Measurements from ENCODE around the gene SPATA16. TPM values are rescaled to one million over a fixed set of nuclear protein-coding genes. Genes with fewer than 3 reads are reported as not detected.

Gene SPATA16
- polyA plus RNA-seq, 1 donor from 2014 or later = not detected

- H3K27ac ChIP-seq (ENCODE audit: low read length) = no peak overlapping the region
- no peaks in the 10 kb centered on the region for H3K36me3 ChIP-seq (ENCODE audit: insufficient read depth, low read length)
- H2AFZ ChIP-seq (ENCODE audit: low read depth, low read length) = no peak overlapping the region
- no peaks in the 10 kb centered on the region for H3K9me2 ChIP-seq (ENCODE audit: insufficient read depth, low read length)
- no peaks in the 10 kb centered on the region for H4K20me1 ChIP-seq (ENCODE audit: insufficient read depth)
- no peak for TF ChIP-seq POLR2AphosphoS5 (IDR thresholded peaks at IDR 0.05)
- TF ChIP-seq EZH2 (IDR thresholded peaks at IDR 0.05; ENCODE audit: borderline replicate concordance, insufficient read depth, low read length, poor library complexity, severe bottlenecking) = no peak
- TF ChIP-seq RAD21 (conservative IDR thresholded peaks at IDR 0.05) = no peak
- no peak for TF ChIP-seq REST (IDR thresholded peaks at IDR 0.05; ENCODE audit: borderline replicate concordance)
- no peak for TF ChIP-seq TAF1 (IDR thresholded peaks at IDR 0.05; ENCODE audit: low read depth)
- TF ChIP-seq MXI1 (conservative IDR thresholded peaks at IDR 0.05; ENCODE audit: poor library complexity, severe bottlenecking) = no peak
- TF ChIP-seq EP300 (conservative IDR thresholded peaks at IDR 0.05; ENCODE audit: poor library complexity, severe bottlenecking) = peak; percentile 38
- no peak for TF ChIP-seq SMC3 (conservative IDR thresholded peaks at IDR 0.05; ENCODE audit: poor library complexity)
- no peaks in the 10 kb centered on the region for H3K27me3 ChIP-seq (ENCODE audit: insufficient read depth, low read depth, low read length)
- H3K4me3 ChIP-seq (ENCODE audit: low read length) = no peak overlapping the region
- no peak overlapping the region for H3K9ac ChIP-seq (ENCODE audit: low read length)
- H3K9me3 ChIP-seq (ENCODE audit: low read length) = no peaks in the 10 kb centered on the region
- no peak overlapping the region for H3K4me2 ChIP-seq (ENCODE audit: low read length)
- no peaks in the 10 kb centered on the region for H3F3A ChIP-seq (ENCODE audit: insufficient read depth, low read length, poor library complexity, severe bottlenecking)
- no peaks in the 10 kb centered on the region for H3K79me2 ChIP-seq (replicated peaks; ENCODE audit: insufficient read depth, low read length)
These were observed 135.0 kb downstream of the SPATA16 start for GRCh38 chr3:173006006-173006405.

DNA sequence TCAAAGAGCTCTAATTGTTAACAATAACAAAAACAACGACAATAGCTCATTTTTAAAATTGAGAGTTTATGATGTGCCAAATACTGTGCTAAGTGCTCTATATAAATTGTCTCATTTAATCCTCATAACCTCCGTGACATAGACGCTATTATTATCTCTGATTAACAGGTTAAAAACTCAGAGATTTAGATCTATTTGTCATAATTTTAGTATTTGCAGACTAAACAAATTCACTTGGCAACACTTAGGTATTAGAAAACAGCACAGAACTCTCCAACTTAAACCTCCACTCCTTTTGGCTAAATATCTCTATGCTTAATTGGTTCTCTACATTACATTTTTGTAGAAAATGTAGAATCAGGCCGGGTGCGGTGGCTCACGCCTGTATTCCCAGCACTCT is 136.4 kb downstream of the SPATA16 start:
- Histone ChIP-seq H3K27ac (ENCODE audit: low read length) (no peak overlapping the region), H4K20me1 (ENCODE audit: insufficient read depth) (no peaks in the 10 kb centered on the region), H3F3A (ENCODE audit: insufficient read depth, low read length, poor library complexity, severe bottlenecking) (no peaks in the 10 kb centered on the region), H3K27me3 (ENCODE audit: insufficient read depth, low read depth, low read length) (no peaks in the 10 kb centered on the region), H3K4me3 (ENCODE audit: low read length) (no peak overlapping the region), H3K4me2 (ENCODE audit: low read length) (no peak overlapping the region), H3K9ac (ENCODE audit: low read length) (no peak overlapping the region), H3K9me2 (ENCODE audit: insufficient read depth, low read length) (no peaks in the 10 kb centered on the region), H3K36me3 (ENCODE audit: insufficient read depth, low read length) (no peaks in the 10 kb centered on the region), H2AFZ (ENCODE audit: low read depth, low read length) (no peak overlapping the region), H3K9me3 (ENCODE audit: low read length) (no peaks in the 10 kb centered on the region), H3K79me2 (replicated peaks; ENCODE audit: insufficient read depth, low read length) (no peaks in the 10 kb centered on the region)
- no peak for TF ChIP-seq EZH2 (IDR thresholded peaks at IDR 0.05; ENCODE audit: borderline replicate concordance, insufficient read depth, low read length, poor library complexity, severe bottlenecking)

DNA sequence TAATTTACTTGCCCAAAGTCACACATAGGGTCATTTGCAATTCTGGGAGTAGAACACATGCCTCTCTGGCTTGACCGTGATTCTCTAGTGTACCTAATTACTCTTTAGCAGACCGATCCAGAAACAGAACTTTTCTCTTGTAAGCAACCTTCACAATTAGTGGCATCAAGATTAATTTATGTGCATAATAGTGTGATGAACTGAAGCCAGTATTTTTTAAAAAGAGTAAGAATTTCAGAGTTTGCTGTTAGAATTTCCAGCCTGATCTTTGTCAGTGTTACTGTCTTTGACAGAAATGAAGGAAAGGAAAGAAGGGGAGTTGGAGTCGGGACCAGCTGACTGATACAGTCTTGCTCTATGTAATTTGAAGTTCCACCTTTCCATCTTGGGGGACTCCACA is 137.1 kb downstream of the SPATA16 start:
- H2AFZ ChIP-seq (ENCODE audit: low read depth, low read length) = no peak overlapping the region
- no peaks in the 10 kb centered on the region for H3K27me3 ChIP-seq (ENCODE audit: insufficient read depth, low read depth, low read length)
- TF ChIP-seq TAF1 (IDR thresholded peaks at IDR 0.05; ENCODE audit: low read depth) = no peak
- TF ChIP-seq POLR2AphosphoS5 (IDR thresholded peaks at IDR 0.05) = no peak
- no peak for TF ChIP-seq EP300 (conservative IDR thresholded peaks at IDR 0.05; ENCODE audit: poor library complexity, severe bottlenecking)
- no peak for TF ChIP-seq EZH2 (IDR thresholded peaks at IDR 0.05; ENCODE audit: borderline replicate concordance, insufficient read depth, low read length, poor library complexity, severe bottlenecking)
- TF ChIP-seq MXI1 (conservative IDR thresholded peaks at IDR 0.05; ENCODE audit: poor library complexity, severe bottlenecking) = no peak
- no peak for TF ChIP-seq REST (IDR thresholded peaks at IDR 0.05; ENCODE audit: borderline replicate concordance)
- no peak for TF ChIP-seq CTCF (IDR thresholded peaks at IDR 0.05; ENCODE audit: poor library complexity, severe bottlenecking)
- TF ChIP-seq SMC3 (conservative IDR thresholded peaks at IDR 0.05; ENCODE audit: poor library complexity) = no peak

More for the DNA sequence above, 137.1 kb downstream of the SPATA16 start:
- Histone ChIP-seq H3K27ac (ENCODE audit: low read length) (no peak overlapping the region), H4K20me1 (ENCODE audit: insufficient read depth) (no peaks in the 10 kb centered on the region), H3K4me2 (ENCODE audit: low read length) (no peak overlapping the region), H3K36me3 (ENCODE audit: insufficient read depth, low read length) (no peaks in the 10 kb centered on the region), H3K9ac (ENCODE audit: low read length) (no peak overlapping the region), H3K79me2 (replicated peaks; ENCODE audit: insufficient read depth, low read length) (no peaks in the 10 kb centered on the region), H3F3A (ENCODE audit: insufficient read depth, low read length, poor library complexity, severe bottlenecking) (no peaks in the 10 kb centered on the region), H3K9me3 (ENCODE audit: low read length) (no peaks in the 10 kb centered on the region), H3K4me3 (ENCODE audit: low read length) (no peak overlapping the region), H3K9me2 (ENCODE audit: insufficient read depth, low read length) (no peaks in the 10 kb centered on the region)

Data from neural cell (in vitro differentiated cells).